HS-5 (cell line): ENCODE results near the gene CFAP69.
"Not testable (repeated sequence)": the region's sequence is repeated elsewhere in the genome, so short reads cannot be mapped to it uniquely, and the experiment has no call there.

Source experiments
- DNase-seq: peaks from one replicate; pipeline ENCODE4 v3.0.0-alpha.2; 2012; ENCODE audit warnings: low read depth

The CFAP69 gene

DNA sequence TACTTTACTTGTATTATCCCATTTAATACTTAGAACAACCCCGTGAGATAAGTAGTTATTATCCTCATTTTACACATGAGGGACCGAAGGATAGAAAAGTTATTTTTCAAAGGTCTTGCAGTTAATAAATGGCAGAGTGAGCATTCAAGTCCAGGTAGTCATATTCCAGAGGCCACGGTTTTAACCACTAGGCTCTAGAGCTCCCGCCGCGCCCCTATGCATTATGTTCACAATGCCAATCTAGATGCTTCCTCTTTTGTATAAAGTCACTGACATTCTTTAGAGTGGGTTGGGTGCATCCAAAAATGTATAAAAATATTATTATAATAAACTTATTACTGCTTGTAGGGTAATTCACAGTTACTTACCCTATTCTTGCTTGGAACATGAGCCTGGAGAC lies 11.4 kb upstream of the CFAP69 start:
- DNase-seq: no peak

DNA sequence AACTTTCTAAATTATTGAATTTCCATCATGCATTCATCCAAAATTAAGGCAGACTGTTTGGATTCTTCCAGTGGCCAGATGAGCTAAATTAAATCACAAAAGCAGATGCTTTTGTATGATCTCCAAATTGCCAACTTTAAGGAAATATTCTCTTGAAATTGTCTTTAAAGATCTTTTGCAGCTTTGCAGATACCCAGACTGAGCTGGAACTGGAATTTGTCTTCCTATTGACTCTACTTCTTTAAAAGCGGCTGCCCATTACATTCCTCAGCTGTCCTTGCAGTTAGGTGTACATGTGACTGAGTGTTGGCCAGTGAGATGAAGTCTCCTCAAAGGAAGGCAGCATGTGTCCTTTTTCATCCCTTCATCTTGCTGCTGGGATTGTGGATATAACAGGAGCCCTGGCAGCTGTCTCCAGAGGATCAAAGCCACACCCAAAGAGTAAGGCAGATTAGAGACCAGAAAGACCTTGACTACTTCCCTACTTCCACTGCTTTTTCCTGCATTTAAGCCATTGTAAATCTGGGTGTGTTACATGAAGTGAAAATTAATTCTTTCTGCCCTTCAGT lies 8.2 kb upstream of the CFAP69 start:
- no peak for DNase-seq

DNA sequence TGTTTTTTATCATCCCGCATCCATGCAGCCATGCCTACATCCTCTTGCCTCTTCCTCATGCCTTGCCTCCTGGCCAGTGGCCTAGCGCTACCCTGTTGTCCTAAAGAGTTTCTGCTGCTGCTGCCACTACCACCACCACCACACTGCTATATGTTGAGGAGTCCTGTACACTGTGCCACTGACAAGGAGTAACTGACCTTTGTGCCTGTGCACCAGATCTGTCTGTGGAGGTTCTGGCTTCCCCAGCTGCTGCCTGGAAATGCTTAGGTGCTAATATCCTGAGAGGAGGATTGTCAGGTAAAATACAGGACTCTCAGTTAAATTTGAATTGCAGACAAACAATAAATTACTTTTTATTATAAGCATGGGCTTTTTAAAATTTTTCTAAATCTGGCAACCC lies 7.0 kb upstream of the CFAP69 start:
- no peak for DNase-seq

DNA sequence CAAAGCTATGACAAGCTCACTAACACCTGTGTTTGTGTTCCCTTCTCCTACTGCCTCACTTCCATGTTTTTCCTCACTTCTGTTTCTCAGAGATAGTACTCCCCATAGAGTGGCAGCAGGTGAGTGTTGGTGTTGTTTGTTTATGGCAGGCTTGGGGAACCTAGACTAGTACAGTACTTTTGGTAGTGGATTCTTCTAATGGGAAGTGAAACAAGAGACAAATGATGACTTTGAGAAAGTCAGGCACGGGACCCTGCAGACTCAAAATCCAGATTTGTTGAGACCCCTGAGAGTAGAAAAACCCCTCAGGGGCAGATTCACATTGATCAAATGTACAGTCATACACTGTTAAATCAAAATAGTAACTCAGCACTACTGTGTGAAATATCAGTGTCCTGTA lies 6.4 kb upstream of the CFAP69 start:
- no peak for DNase-seq

DNA sequence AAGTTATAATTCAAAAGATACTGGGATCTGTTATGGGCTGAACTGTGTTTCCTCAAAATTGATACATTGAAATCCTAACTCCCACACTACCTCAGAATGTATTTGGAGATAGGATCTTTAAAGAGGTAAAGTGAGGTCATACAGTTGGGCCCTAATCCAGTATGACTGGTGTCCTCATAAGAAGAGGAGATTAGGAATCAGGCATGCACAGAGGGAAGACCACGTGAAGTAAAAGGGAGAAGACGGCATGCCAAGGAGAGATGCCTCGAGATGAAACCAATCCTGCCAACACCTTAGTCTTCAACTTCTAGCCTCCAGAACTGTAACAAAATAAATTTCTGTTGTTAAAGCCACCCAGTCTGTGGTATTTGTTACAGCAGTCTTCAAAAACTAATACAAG lies 5.9 kb upstream of the CFAP69 start:
- no peak for DNase-seq

DNA sequence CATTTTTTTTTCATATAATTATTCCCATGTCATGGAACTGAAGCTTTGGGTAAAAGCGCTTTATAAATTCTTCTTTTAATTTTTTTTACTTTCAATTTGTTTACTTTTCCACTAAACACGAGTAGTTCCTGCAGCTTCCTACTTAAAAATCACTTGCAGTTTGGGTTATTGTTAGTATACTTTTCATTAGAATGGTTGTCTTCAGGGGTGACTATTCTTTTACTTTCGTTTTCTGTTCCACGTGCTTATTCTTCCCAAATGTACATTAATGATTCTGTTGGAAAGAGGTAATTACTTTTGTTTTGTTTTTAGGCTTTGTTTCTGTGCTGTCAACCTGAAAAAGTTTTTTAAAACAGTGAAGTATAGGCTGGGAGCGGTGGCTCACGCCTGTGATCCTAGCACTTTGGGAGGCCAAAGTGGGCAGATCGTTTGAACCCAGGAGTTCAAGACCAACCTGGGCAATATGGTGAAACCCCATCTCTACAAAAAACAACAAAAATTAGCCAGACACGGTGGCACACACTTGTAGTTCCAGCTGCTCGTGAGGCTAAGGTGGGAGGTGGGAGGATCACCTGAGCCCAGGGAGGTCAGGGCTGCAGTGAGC lies 5.2 kb upstream of the CFAP69 start:
- DNase-seq: no peak

DNA sequence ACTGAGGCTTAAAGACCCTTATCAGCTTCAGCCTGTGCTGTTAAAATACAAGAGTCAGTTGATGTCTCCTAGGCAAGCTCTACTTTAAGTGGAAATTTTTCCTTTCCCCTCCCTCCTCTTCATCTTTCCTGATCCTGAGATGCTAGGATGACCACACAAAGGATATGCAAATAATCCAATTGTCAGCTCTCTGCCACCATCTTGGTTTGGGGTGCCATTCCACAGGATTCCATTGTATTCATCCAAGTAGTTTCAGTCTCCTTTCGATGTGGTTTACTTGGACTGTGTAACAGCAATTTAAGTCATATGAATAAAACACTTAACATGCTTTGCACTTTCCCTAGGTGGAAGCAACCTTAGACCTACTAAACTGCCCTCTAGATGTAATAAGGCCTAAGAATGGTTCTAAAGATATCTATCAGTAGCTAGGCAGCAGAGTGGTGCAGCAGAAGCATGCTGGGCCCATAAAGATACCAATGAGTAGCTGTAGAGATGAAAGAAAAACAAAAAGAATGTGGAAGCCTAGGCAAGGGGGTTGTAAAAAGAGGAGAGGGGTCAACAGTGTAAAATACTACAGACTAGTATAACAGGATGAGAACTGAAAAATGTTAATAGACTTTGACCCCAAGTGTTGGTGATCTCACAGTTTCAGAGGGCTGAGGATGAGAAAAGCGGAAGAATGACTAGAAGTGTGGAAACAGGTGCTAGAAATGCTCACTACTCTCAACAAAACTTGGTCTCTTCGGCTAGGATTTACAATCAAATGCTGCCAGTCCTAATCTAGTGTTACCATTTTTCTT lies 2.4 kb upstream of the CFAP69 start:
- no peak for DNase-seq

DNA sequence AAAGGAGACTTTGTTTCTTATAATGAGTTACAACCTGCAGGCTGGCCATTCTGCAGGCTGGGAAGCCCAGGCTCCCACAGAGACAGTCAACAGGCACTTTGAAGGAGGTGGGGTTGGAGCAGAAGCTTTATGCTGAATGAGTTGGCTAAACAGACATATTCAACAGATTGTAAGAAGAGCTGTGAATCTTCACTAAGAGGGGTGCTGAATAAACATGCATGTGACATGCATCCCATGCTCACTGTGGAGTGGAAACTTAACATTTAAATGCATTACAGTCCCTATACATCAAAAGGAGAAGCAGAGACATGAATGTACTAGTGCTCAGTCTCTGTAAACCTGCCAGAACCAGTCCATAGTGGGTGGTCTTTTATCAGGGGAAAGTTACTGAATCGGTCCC lies 1.4 kb upstream of the CFAP69 start:
- no peak for DNase-seq

DNA sequence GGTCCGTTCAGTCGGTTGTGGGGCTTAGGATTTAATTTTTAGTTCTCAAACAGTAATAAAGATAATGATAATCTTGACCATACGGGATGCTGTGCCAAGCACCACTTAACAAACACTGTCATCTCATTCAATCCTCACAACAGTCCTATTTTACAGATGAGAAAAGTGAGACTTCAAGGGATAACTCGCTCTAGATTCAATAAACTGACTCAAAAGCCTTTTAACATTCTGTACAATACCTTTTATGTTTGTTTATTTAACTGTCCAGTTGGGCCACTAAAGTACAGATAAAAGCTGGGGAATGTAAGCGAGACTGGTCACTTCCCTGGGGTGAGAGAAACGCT lies 437 bp upstream of the CFAP69 start:
- no peak for DNase-seq

DNA sequence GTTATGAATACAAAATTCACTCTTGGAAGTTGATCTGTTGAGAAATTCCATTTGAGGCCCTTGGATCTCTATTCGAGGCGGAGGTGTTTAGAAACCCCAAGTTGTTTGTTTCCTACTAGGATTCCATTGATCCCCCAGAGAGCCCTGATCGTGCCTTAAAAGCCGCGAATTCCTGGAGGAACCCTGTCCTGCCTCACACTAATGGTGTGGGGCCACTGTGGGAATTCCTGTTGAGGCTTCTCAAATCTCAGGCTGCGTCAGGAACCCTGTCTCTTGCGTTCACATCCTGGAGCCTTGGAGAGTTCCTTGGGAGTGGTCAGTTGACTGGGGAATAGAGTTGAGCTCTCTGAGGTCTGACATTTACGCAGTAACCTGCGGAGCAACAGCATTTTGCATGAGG lies 1.2 kb downstream of the CFAP69 start:
- no peak for DNase-seq

DNA sequence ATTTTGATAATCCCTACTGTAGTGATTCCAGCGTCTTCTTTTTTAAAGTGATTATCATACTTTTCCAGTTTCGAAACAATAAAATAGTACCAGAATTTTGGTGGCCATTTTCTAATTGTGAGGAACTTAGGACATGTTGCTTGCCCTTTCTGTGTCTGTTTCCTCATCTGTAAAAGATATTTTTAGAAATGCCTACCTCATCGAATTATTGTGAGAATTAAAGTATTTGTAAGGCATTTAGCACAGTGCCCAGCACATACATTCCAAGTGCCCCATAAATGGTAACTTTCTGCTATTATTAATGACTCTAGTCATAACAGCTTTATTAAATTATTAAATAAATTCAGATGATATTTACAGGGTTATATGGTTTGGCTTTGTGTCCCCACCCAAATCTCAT lies 3.7 kb downstream of the CFAP69 start:
- no peak for DNase-seq

DNA sequence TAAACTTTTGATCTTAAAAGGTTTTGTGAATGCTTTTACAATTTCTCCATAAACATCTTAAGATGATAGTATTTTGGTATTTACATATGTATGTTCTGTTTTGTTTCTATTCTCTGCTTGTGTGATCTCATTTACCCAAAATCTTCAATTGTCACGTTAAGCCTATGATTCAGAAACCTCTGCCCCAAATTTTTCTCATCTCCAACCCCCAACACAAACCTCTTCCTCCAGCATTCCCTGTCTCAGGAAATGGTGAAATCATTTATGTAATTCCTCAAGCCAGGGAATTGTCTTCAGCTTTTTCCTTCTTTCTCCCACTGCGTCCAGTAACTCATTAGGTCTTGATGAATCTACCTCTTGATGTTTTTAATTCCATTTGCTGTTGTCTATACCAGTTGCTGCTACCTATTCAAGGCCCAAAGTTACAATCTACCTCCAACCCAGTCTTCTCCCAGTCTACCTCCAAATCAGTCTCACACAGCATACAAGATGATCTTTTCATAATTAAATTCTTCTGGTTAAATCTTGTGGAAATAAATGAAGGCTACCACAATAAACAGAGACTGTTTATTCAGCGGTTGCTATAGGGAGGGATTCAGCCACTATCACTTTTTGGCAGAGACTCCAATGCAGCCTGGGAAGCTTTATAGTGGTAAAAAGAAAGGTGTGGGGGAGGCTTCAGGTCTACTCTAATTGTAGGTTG lies 5.8 kb downstream of the CFAP69 start:
- DNase-seq: peak; percentile 53

DNA sequence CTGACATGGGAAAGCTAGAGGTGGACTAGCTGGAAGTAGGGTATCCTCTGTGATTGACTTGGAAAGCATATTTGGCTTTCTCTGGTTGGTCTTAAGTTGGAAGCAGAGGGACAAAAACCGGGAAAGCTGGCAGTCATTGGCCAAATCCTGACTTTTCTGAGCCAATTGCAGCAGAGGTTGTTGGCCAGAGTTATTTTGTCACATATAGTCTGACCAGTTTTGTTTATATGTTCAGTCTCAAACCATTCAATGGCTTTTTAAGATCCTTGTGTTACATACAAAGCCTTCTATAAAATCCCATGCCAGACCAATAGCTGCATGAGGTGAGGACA lies 6.3 kb downstream of the CFAP69 start:
- DNase-seq: no peak

DNA sequence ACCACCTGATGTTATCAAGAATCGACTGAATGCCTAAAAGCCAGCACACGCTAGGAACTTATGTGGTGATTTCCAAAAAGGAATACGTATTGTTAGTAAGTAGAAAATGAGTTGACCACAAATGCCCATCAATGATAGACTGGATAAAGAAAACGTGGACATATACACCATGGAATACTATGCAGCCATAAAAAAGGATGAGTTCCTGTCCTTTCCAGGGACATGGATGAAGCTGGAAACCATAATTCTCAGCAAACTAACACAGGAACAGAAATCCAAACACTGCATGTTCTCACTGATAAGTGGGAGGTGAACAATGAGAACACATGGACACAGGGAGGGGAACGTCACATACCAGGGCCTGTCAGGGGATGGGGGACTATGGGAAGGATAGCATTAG lies 11.0 kb downstream of the CFAP69 start:
- DNase-seq: not testable (repeated sequence)

DNA sequence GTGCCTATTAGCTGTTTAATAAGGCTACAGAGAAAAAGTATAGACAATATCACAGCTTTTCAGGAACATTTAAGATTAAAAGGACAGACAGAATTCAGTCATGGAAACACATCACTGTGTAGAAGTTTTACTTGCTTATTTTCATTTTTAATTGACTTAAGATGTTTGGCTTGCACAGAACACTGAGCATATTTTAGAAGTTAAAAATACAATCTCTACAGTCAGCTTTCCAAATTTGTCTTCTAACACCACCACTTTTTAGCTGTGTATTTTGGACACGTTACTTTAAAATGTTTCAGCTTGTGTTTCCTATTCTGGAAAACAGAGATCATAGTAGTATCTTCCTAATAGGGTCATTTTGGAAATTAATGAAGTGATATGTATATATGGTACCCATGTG lies 11.8 kb downstream of the CFAP69 start:
- no peak for DNase-seq

DNA sequence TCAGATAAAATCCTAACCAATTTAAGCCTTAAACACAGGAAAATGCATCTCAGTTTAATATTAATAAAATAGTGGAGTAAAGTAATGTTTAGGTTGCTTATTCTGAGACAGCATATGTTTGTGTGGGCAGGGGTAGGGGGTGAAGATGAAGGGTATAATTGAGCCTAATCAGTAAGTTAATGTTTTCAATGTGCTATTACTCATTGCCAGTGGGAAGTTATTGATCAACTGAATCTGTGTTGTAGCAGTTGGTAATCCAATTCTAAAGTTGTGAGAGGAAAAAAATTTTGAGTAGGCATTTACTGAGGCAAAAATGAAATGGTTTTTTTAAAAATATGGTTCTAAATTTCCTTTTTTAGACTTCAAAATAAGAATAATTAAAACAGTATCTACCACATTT lies 16.5 kb downstream of the CFAP69 start:
- DNase-seq: no peak

DNA sequence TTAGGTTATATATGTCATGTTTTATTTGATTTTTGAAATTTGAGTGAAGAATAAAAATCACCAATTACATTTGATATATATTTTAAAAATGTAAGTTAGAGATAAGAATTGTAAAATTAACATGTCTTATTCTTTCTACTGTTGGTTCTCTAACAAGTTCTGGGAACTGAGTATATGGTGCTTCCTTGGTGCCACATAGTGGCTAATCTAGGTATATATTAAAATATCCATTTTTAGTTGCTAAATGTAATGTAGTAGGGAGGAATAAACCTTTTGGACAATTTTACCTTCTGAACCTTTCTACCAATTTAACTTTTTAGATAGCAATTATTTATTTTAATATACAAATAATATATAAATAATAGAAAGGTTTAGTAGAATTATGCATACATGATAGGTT lies 17.5 kb downstream of the CFAP69 start:
- no peak for DNase-seq

DNA sequence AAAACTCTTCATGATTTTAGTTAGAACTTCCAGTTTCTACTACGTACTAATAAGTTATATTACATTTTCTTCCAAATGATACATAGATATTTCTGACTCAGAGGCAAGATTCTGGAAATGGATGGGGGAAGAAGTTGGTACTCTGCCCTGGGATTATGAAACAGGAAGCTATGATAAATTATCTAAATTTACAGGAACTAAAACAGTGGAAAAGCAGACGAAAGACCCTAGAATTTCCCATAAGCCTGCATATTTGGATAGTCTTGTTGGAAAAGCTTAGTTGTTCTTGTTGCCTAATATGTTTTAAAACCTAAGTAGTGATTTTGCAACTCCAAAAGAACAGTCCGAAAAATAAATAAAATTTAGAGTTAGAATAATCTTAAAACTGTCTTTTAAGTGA lies 21.8 kb downstream of the CFAP69 start:
- DNase-seq: peak; percentile 38

DNA sequence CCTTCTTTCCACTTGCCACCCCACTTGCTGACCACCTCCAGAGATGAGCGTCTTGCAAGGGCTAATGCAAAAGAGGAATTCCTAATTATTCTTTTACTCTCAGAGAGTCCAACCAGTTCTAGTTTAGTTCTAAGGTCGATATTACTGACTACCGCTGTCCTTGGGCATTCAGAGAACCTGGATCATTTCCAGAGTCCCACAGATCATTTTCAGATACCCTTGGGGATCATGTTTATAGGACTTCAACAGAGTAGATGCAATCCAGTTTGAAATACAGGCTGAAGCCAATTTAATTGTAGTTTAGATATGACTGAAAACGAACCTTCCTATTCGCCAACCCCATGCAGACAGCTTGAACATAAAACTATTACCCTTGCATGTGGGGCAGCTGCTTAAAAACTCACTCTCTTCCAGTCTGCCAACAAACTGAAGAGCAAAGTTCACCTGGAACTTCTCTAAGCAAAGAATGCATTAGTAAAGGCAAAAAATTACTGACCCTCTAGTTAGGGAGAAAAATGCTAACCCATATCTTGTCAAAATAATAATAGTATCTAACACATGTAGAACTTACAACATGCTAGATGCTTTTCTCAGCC lies 22.4 kb downstream of the CFAP69 start:
- DNase-seq: no peak

DNA sequence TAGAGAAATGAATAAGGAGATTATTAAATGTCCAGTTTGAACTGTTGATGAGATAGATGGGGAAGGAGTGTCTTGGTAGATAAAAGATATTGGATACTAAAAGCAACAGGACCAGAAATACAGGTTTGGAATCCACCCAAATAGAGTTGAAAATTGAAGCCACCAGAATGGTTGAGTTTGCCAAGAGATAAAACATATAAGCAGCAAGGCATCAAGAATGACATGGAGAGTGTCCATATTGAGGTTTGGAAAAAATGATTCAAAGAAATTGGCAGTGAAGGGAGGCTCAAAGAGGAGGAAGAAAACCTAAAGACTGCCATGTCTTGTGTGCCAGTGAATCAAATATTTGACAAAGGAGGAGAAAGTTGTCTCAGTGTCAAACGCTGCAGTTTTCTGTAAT lies 24.2 kb downstream of the CFAP69 start:
- no peak for DNase-seq

DNA sequence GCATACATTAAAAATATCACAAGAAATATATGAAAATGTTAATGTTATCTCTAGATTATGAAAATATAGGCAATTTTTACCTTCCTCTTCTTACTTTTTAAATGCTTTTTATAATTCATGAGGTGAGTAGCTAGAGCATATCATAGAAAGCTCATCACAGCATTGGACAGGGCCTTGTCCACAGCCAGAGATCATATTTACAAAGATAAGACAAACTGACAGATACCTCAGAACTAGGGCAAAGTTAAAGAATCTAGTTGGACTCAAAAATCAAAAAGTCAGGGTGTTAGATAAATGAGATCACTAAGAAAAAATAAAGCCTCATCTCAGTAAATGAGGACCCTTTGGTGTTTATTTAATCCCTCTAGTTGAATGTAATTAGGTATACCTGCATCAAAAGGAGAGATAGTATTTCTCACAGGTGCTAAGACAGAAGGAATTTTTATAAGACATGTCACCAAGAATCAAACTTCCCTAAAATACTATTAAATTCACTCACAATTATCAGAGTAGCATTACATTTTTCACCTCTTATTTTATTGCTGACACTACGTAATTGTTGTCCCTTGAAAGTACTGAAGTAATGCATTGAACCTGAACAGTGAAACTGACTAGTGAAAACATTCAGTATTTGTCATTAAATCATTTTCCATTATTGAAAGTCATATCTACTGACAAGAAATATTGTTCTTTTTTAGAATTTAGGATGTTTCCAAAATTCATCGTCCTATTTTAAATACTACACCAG lies 25.6 kb downstream of the CFAP69 start:
- DNase-seq: no peak

DNA sequence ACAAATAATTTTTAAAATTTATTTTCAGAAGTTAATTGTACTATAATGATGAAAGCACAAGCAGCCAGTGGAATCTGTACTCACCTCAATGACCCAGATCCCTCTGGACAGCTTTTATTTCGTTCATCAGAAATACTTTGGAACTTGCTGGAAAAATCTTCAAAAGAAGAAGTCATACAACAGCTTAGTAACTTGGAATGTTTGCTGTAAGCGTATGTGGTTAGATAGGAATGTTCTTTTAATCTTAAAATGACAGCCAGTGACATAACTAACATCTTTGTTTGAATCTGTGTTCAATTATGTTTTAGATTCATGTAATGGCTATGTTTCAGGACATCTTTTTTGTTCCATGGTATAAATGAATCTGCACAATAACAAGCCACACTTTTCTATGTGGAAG lies 26.8 kb downstream of the CFAP69 start:
- DNase-seq: peak; percentile 58
